NCI-H2171 treated with DMSO at 0.1 percent for 48 hours (cell line): Measurements from ENCODE around the gene GNAQ.
A peak's percentile ranks its signal among the peaks of the same experiment; 100 is the strongest.
"Not testable (repeated sequence)": the region's sequence is repeated elsewhere in the genome, so short reads cannot be mapped to it uniquely, and the experiment has no call there.

Experiments used
- DNase-seq: peaks from one replicate; lab custom pipeline; 2025; lab: John Stamatoyannopoulos, UW

The GNAQ gene

DNA sequence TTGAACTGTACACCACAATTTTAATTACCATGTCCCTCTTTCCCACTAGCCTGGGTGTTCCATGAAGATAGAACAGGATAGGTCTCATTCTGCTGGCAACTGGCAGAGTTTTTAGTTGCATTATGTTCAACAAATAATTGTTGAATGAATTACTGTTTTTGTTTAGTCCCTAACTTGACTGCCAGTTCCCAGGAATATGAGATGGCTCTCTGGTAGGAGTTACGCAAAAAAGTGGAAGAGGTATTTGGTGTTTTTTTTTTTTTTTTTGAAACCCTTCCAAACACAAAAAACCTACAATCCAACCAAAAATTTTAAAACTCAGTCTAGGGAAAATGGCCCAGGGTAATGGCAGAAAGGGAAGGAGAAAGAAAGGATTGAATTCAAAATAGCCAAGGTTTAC is 153.6 kb downstream of the GNAQ start:
- DNase-seq, result no peak

DNA sequence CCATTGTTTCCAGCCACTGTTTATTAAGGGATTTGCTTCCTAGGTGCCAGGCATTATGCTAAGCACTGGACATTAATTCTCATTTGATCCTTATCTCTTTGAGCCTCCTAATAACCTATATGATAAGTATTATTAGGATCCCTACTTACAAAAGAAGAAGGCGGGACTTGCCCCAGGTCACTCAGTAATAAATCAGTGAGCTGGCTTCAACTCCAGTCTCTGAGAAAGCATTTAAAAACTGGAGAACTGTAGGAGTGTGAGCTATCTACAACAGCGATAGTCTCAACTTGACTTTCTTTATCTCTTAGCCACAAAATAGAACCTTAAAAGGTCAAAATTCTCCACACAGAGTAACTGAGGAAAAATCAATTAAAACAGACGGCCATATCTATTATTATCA is 155.0 kb downstream of the GNAQ start:
- DNase-seq, result no peak

DNA sequence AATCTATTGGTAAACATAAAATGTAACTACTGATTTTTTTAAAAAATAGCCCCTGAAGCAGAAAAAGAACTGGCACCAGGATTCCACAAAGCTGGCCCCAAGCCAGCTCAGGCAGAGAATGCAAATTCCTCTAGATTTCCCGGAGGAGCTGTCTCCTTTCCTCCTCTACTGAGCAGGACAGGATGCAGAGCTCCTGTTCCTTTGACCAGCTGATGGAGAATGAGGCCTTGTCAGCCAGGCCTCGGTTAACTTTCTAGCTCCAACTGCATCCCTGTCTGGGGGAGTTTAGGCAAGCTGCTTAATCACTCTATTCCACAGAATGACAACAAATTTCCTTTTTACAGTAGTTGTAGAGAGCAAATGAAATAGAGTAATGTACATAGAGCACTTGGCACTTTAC is 155.5 kb downstream of the GNAQ start:
- DNase-seq, result peak; percentile 14

DNA sequence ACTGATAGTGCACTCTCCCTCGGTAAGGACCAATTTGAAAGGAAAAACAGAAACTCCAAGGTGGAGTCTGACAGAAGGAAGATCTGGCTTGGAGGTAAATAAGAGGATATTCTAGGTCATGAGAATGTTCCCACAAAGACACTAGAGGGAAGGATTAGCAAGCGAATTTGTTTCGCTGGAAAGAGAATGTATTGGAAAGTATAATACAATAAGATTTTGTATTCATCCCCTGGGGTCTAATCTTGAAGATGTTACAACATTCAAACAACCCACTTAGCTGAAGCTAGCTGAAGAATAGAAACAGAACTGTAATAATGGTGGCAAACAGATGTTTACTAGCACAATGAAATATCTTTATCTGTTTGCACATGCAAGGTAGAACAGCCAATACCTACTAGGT is 158.7 kb downstream of the GNAQ start:
- DNase-seq, result no peak

DNA sequence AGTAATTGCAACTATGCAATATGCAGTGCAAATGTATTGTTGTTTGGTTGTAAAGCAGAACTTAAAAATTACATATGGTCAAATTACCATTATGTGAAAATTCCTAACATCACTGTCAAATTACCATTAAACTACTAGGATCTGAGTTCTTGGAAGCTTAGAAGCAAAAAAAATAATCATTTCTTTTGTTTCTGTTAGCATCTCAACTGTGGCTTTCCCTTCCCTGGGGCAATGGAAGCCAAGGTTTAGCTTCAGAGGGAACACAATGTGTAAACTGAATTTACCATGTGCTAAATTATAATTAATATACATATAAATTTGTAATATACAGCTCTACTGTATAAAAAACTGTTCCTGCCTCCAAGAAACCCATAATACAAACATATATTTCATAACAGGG is 159.4 kb downstream of the GNAQ start:
- DNase-seq, result no peak

DNA sequence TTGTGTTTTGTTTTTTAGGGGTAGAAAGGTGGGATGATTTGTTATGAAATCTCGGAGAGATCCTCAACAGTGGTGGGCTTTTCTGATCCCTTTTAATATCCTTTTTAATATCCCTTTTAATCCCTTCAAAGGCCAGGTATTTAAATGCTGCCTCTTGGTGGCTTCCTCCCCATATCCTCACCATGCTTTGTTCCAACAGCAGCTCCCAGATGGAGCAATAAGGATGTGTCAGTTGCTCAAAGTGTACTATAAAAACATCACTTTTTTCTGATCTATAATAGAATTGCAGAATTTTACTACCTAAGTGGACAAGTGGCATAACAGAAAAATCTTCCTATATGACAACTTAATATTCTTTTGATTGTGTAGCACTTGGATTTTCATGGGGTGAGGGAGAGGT is 160.1 kb downstream of the GNAQ start:
- no peak for DNase-seq

DNA sequence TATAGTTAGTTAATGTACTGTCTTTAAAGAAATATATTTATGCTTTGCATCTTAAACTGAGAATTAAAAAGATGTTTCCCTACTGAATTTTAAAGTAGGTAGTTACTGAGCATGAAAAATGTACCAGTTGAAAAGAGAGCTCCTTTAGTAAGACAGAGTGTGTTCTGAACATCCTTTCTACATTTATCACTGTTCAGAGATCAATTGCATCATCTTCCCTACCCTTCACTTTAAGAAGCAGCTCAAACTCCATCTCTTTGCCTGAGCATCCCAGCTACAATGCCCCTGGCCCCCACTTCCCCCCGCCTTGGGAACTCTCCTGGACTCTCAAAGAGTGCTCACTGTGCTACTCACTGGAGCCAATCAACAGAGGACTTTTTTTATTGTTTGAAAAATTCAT is 164.7 kb downstream of the GNAQ start:
- DNase-seq, result no peak

DNA sequence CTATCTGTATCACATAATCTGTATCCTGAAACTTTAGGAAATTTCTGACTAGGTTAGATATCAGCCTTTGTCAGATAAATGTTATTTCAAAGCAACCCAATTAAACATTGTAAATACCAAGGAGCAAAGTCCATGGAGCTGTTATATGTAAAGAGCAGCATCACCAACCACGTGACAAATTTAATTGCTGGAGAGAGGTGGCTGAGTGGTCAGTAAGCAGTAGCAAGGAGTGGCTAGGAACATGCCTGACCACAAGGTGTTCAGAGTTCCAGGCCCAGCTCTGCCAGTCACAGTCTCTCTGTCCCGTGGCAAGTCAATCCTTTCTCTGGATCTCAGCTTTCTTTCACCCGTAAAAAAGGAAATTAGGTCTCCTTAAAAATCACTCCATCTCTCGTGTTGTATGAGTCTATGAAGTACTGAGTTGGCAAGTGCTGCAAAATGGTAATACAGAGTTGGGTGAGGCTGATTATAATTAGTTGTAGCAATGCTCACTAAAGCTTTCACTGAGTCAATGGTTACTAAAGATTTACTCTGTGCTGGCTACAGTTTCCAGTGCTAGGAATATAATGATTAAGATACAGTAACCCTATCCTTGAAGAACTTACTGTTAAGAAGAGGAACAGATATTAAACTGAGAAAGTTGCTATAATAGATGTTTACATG is 166.1 kb downstream of the GNAQ start:
- DNase-seq, result no peak

DNA sequence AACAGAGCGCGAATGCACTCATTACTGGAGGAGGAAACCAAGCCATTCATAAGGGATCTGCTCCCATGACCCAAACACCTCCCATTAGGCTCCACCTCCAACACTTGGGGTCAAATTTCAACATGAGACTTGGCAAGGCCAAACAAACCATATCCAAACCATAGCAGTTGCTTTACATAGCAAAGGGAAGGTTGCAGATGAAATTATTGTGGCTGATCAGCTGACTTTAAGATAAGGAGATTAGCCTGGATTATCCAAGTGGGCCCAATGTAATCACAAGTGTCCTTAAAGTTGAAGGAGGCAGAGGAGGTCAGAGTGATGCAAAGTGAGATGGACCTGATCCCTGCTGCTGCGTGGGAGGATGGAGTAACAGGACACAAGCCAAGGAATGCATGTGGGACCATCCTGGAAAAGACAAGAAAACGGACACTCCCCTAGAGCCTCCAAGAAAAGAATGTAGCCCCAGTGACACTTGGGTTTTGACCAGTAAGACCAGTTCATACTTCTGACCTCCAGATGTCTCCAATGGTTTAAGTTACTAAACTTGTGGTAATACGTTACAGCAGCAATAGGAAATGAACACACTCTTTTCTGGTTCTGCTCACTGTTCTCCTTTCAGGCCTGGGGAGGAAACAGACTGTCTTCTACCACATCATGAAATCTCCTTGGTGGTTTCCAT is 167.3 kb downstream of the GNAQ start:
- peak; percentile 56 for DNase-seq

DNA sequence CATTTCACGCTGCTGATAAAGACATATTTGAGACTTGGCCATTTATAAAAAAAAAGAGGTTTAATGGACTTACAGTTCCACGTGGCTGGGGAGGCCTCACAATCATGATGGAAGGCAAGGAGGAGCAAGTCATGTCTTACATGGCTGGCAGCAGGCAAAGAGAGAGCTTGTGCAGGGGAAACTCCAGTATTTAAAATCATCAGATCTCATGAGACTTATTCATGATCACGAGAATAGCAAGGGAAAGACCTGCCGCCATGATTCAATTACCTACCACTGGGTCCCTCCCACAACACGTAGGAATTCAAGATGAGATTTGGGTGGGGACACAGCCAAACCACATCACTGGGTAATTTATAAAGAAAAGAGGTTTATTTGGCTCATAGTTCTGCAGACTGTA is 168.0 kb downstream of the GNAQ start:
- not testable (repeated sequence) for DNase-seq

DNA sequence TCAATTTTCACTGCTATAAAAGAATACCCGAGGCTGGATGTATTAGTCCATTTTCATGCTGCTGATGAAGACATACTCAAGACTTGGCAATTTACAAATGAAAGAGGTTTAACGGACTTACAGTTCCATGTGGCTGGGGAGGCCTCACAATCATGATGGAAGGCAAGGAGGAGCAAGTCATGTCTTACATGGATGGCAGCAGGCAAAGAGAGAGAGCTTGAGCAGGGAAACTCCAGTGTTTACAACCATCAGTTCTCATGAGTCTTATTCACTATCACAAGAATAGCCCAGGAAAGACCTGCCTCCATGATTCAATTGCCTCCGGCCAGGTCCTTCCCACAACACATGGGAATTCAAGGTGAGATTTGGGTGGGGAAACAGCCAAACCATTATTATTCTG is 170.7 kb downstream of the GNAQ start:
- DNase-seq, result not testable (repeated sequence)

DNA sequence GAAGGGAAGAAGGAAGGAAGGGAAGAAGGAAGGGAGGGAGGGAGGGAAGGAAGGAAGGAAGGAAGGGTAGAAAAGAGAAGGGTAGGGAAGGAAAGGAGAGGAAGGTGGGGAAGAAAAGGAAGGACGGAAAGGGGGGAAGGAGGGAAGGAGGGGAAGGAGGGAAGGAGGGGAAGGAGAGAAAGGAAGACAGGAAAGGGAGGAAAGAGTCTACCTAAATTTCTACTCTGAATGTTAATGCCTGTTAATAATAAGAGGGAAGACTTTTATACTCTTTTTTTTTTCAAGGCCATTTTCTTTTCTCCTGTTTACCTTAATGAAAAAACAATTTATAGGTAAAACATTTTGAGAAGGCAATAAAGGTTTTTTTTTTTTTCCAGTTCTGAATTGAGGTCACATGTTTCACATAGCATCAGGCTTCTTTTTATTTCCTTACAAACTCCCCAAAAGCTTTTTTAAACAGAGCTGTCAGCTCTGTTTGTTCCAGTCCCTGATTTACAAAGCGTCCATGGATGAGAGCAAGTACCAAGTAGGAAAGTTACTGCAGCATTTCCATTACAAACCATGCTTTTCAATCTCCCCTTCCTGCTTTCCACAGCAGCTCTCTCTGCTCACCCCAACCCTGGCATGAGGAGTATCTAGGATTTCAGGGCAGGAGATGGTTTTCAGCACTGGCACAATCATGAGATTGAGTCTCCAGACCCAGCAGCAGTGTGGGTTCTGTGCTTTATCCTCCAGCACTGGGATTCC is 173.9 kb downstream of the GNAQ start:
- DNase-seq, result no peak

DNA sequence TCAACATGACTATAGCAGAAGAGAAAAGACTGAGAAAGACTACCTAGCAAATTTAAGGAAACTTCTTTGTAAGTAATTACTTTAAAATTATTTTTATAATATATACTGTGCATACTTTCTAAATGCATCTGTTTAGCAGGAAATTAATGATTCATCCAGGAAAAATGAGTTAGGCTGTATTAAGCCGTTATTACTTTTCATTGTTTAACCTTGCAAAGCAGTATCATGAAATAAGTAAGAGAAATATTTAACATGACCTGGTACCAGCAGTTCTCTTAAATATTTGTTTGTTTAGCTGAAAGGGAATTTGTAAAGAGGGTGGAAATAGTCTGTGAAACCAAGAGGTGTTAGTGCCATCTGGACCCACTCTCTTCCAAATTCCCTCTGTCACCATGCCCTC is 175.0 kb downstream of the GNAQ start:
- no peak for DNase-seq

DNA sequence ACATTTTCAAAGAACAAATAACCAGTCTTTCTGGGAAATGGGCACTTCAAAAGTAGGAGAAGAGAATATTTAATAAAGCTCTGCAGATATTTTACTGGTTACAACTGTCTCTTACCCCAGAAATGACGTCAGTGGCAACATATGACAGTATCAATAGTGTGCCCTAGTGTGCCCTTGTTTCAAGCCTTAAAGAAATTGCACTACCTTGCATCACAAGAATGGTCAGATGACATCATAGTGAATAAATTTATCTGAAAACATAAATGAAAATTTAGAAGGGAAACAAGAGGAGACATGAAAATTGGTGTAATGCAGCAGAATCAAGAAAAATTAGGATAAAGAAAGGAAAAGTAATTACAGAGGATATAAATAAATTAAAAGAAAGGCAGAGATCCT is 176.7 kb downstream of the GNAQ start:
- no peak for DNase-seq

DNA sequence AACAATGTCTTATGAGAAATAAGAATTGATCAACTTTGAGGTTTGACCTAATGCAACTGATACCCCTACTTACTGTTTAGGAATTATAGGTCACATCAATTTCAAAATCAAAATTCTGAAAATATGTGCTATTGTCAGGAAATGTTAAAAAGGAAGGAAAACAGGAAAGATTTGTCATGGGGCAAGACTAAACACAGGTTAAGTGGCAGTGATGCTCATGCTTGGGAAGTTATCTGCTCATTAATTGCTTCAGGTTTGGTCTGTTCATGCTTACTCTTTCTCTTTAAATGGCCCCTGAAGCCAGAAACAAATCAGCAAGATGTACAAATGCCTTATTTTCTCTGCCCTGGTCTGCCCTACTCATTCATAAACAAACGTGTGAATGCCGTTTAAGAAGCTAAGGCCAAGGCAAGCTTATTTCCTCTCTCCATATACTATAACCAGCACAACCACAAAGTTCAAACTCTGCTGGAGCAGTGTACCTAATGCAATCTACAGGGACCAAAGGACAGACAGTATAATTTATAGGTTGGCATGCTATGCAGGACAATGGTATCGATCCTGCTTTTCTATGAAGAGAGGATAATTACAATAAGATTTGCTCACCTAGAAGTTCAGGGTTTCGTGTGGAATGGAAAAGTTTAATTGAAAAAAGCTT is 177.2 kb downstream of the GNAQ start:
- DNase-seq, result no peak

DNA sequence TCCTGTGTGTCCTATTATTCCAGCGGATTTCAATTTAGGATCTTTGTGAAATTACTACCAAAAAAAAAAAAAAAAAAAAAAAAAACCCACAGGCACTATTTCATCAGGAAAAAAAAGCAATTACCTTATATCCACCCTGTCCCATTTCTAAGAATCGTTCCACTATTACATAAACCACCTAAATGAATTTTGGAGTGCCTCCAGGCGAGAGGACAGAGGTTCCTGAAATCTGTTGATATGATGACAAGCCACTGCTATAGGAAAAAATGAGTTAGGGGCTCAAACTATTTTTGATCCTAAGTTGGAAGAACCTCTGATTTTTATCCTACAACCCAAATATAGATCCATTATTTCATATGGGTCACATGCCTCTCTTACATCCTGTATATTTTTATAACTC is 177.9 kb downstream of the GNAQ start:
- no peak for DNase-seq

DNA sequence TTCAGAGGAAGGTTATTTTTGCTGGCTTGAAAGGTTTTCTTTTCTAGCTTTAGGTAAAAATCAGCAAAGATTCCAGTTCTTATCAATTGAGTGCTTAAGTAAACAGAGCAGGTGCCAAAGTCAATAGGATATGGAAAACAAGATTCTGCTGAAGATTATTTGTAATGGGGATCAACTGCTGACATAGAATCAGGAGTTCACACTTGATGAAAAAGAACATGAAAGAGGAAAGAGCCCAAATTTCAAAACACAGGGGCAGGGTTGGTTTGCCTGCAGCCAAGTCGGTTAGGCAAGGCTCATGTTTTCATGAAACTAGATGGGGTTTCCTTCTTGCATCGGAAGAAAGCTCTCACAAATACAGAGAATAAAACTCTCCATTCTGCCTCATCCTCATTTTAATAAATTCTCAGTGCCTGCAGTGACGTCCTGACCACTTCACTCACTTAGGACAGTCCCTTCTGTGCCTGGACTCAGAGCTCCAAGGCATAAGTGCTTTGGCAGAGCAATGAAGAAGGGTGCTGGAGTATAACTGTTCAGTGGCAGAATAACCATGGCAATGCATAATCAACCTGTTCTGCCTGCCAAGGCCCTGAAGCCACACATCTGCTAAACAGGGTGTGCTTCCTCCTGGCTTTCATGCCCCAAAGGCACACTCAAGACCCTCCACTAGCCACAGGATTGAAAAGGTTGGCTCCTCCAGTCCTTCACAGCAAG is 179.6 kb downstream of the GNAQ start:
- no peak for DNase-seq

DNA sequence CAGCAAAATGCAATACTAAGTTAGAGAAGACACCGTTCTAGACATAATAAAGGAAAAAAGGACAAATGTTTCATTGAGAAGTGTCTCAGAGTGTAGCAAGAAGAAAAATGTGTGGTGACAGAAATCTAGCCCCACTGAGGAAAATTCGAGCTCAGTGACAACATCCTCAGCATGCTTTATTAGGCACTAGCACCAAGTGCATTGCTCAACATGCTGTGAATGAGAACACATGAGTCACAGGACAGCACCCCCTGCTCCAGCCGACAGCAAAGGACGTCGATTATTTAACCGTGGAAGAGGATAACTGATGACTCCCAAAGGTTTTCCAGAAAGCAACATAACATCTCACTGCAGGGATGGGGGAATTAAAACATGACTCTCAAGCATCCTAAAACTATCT is 182.7 kb downstream of the GNAQ start:
- DNase-seq, result no peak

DNA sequence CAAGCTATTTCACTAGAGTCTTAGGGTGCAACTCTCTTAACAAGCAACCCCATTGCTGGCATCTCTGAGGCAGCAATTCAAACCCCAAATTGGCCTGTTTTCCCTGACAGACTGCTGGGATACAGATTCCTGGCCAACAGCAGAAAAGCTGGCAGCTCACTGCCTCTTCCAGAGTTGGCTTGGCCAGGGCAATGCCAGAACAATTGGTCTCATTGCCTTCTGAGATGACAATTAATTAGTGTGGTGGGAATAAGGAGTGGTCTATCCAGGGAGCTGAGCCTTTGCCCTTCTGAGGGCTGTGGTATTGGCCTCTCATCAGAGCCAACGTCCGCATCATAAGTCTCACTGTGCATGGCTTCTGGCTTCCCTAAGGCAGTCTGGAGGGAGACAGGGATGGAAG is 183.2 kb downstream of the GNAQ start:
- no peak for DNase-seq

DNA sequence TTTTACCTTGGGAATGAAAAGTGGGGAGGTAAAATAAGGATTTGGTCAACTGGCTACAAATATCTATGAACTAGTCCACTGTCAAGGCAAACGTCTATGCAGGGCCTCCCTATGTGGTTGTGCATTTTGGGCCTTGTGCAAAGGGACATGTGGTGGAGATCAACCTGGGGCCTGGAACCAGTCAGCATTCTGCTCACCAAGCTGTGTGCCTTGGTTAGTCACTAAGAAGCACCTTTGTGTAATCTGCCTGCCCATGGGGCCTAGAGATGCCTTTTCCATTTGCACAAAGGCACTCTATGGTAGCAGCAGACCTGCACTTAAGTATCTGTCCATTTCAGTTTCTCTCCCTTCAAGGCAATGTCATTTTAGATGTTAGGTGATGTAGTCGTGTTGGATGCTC is 184.0 kb downstream of the GNAQ start:
- no peak for DNase-seq

DNA sequence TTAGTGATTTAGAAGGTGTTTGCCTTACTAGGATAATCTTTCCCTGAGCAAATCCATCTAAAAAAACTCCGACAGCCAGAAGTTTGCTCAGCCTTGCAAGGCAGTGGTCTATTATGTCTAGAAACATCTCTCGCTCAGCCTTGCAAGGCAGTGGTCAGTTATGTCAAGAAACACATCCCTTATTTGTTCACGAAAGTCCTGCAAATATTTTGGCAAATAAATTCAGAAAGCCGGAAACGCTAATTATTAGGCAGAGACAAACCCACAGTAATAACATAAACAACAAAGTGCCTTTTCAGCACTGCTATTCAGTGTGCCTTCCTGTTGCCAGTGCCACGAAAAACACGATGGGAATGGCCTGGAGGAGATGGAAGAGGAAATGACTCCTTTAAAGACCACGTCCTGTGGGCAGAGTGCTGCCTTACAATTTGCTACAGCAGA is 184.5 kb downstream of the GNAQ start:
- no peak for DNase-seq

DNA sequence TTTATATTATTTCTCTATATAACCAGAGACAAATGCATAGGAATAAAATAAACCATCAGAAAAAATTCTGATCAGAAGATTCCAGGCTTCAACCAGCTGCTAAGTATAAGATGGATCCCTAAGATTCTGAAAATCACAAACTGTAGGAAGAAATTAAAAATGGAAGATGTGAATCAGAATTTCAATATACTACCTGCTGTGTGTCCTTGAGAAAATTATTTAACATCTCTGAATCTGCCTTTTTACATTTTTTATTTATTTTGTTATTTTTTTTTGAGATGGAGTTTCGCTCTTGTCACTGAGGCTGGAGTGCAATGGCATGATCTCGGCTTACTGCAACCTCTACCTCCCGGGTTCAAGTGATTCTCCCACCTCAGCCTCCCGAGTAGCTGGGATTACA is 187.2 kb downstream of the GNAQ start:
- no peak for DNase-seq
